Activated CD4-positive, alpha-beta T cell treated with anti-CD3 and anti-CD28 coated beads for 48 hours (primary cell): ENCODE data around the gene FAT1.

Source experiments
- DNase-seq: peaks from one replicate; pipeline ENCODE4 v3.0.0-alpha.2; 2020

Gene FAT1

GRCh38 chr4:186599483-186599882, 124.2 kb downstream of the FAT1 start:
- no peak for DNase-seq

GRCh38 chr4:186598686-186599085, 125.0 kb downstream of the FAT1 start:
- DNase-seq = no peak

GRCh38 chr4:186596850-186597390, 126.7 kb downstream of the FAT1 start:
- DNase-seq = no peak

- DNase-seq = no peak
Measured at GRCh38 chr4:186596346-186596745, 127.3 kb downstream of the FAT1 start.

GRCh38 chr4:186593587-186593973, 130.1 kb downstream of the FAT1 start:
- DNase-seq = no peak

- no peak for DNase-seq
Measured at GRCh38 chr4:186592966-186593586, 130.6 kb downstream of the FAT1 start.

GRCh38 chr4:186592445-186592844, 131.2 kb downstream of the FAT1 start:
- no peak for DNase-seq

- DNase-seq = no peak
Measured at GRCh38 chr4:186591651-186592050, 132.0 kb downstream of the FAT1 start.

GRCh38 chr4:186588503-186588902, 135.2 kb downstream of the FAT1 start:
- DNase-seq = no peak

GRCh38 chr4:186587416-186588018, 136.1 kb downstream of the FAT1 start:
- peak; percentile 74 for DNase-seq

GRCh38 chr4:186586205-186586604, 137.5 kb downstream of the FAT1 start:
- no peak for DNase-seq

GRCh38 chr4:186584912-186585311, 138.7 kb downstream of the FAT1 start:
- no peak for DNase-seq

- DNase-seq = no peak
Measured at GRCh38 chr4:186581421-186581820, 142.2 kb downstream of the FAT1 start.

GRCh38 chr4:186580669-186581068, 143.0 kb downstream of the FAT1 start:
- no peak for DNase-seq

GRCh38 chr4:186570193-186570996, 153.3 kb downstream of the FAT1 start:
- DNase-seq = no peak

GRCh38 chr4:186569533-186570192, 154.0 kb downstream of the FAT1 start:
- DNase-seq = no peak

GRCh38 chr4:186566068-186566467, 157.6 kb downstream of the FAT1 start:
- no peak for DNase-seq

- DNase-seq = no peak
Measured at GRCh38 chr4:186563761-186564160, 159.9 kb downstream of the FAT1 start.

- no peak for DNase-seq
Measured at GRCh38 chr4:186561748-186562147, 161.9 kb downstream of the FAT1 start.

GRCh38 chr4:186560647-186561046, 163.0 kb downstream of the FAT1 start:
- DNase-seq = no peak

- DNase-seq = no peak
Measured at GRCh38 chr4:186557486-186557885, 166.2 kb downstream of the FAT1 start.

GRCh38 chr4:186557061-186557460, 166.6 kb downstream of the FAT1 start:
- no peak for DNase-seq
